GM12878 (cell line): ENCODE results near the gene RAP1GAP. TPM values are rescaled to one million over a fixed set of nuclear protein-coding genes. Genes with fewer than 3 reads are reported as not detected.

Experiments
- ATAC-seq: fragments of 200-7000 bp; cut with Tn5 transposase; 3 replicates; pipeline ENCODE4 v1.9.1; 2020; ENCODE audit warnings: mild to moderate bottlenecking, moderate library complexity
- BruUV-seq: library from RNA; stranded (reverse); fragments of 400-500 nt; replicated peaks from 2 replicates; lab custom pipeline; 2021; lab: Mats Ljungman, UMichigan
- CTCF ChIA-PET: fragments of 300-600 bp; sonication (Branson Sonifier 250); formaldehyde crosslinking; extraction: SDS; loops from one replicate; lab custom pipeline; 2021; ENCODE audit warnings: inconsistent platforms; lab: Yijun Ruan, JAX
- POLR2A ChIA-PET: fragments of 350-600 bp; formaldehyde crosslinking; extraction: SDS; loops from one replicate; lab custom pipeline; 2021; ENCODE audit warnings: inconsistent platforms; lab: Charles Lee
- RAD21 ChIA-PET: fragments of 300-600 bp; sonication (Branson Sonifier 250); formaldehyde crosslinking; loops from one replicate; lab custom pipeline; 2023; ENCODE audit warnings: antibody characterized with exemption; ENCODE audit not compliant: unreplicated experiment; lab: Charles Lee
- SMC1A ChIA-PET: fragments of 300-600 bp; sonication (Branson Sonifier 250); formaldehyde crosslinking; loops from one replicate; lab custom pipeline; 2023; ENCODE audit not compliant: unreplicated experiment, uncharacterized antibody; lab: Charles Lee
- DNase-seq: peaks from one replicate; pipeline ENCODE4 v3.0.0-alpha.2; 2011; ENCODE audit warnings: low read depth, low spot score
- FAIRE-seq: peaks from 3 replicates; lab custom pipeline; 2011; peaks lifted over from hg19 to GRCh38; lab: Jason Lieb, UNC
- H2AFZ ChIP-seq: 2 replicates; pipeline ENCODE4 v1.6.0; 2011; ENCODE audit warnings: low read depth, low read length, control low read depth; ENCODE audit not compliant: control insufficient read depth
- H3K27ac ChIP-seq: 2 replicates; pipeline ENCODE4 v1.5.1; 2011; ENCODE audit warnings: control low read depth; ENCODE audit not compliant: control insufficient read depth, insufficient read depth
- H3K27me3 ChIP-seq, 2 experiments: replicated peaks in 1 of 2; 2 replicates each; pipeline versions ENCODE4 v1.6.0 to v1.6.1; 2011; ENCODE audit warnings: low read length in 1 of 2; ENCODE audit not compliant: control insufficient read depth in 2 of 2, insufficient read depth in 2 of 2
- H3K36me3 ChIP-seq, 2 experiments: 2 replicates each; pipeline ENCODE4 v1.5.1; 2011; ENCODE audit warnings: low read length in 1 of 2; ENCODE audit not compliant: control insufficient read depth in 2 of 2, insufficient read depth in 2 of 2
- H3K4me1 ChIP-seq: 2 replicates; pipeline ENCODE4 v1.6.1; 2011; ENCODE audit warnings: mild to moderate bottlenecking, low read length, moderate library complexity, mixed read lengths; ENCODE audit not compliant: control insufficient read depth, insufficient read depth
- H3K4me2 ChIP-seq: 2 replicates; pipeline ENCODE4 v1.6.0; 2011; ENCODE audit warnings: control low read depth; ENCODE audit not compliant: control insufficient read depth, insufficient read depth
- H3K4me3 ChIP-seq: fragments of 200-600 bp; sonication (generic); 2 replicates; pipeline ENCODE4 v1.5.1; 2016
- H3K79me2 ChIP-seq: 2 replicates; pipeline ENCODE4 v1.6.0; 2011; ENCODE audit warnings: low read length; ENCODE audit not compliant: control insufficient read depth, insufficient read depth
- H3K9ac ChIP-seq: 2 replicates; pipeline ENCODE4 v1.8.0; 2011; ENCODE audit warnings: low read length, control low read depth, mixed read lengths; ENCODE audit not compliant: control insufficient read depth, insufficient read depth
- H3K9me3 ChIP-seq: replicated peaks from 3 replicates; pipeline ENCODE4 v1.5.1; 2011; ENCODE audit warnings: mild to moderate bottlenecking, low read length; ENCODE audit not compliant: control insufficient read depth, insufficient read depth
- H4K20me1 ChIP-seq: 2 replicates; pipeline ENCODE4 v1.6.0; 2011; ENCODE audit not compliant: control insufficient read depth, insufficient read depth
- CUX1 ChIP-seq: IDR thresholded peaks from 2 replicates; pipeline ENCODE4 v1.6.1; 2012; ENCODE audit warnings: improper control_type of control experiment, low read depth, low read length; ENCODE audit not compliant: insufficient replicate concordance
- E2F4 ChIP-seq: IDR thresholded peaks from 2 replicates; pipeline ENCODE4 v1.6.1; 2012; ENCODE audit warnings: low read depth, low read length, improper control_type of control experiment
- FOS ChIP-seq: IDR thresholded peaks from 3 replicates; pipeline ENCODE4 v1.6.1; 2011; ENCODE audit warnings: borderline replicate concordance; ENCODE audit not compliant: insufficient read length; ENCODE audit errors: extremely low read depth
- IKZF2 ChIP-seq, 2 experiments: fragments of 450-650 bp; IDR thresholded peaks; 2 replicates each; pipeline ENCODE4 v1.6.1; 2017; ENCODE audit warnings: mild to moderate bottlenecking in 2 of 2, moderate library complexity in 2 of 2
- NKRF ChIP-seq: fragments of 450-650 bp; conservative IDR thresholded peaks from 2 replicates; pipeline ENCODE4 v1.6.1; 2017; ENCODE audit warnings: mild to moderate bottlenecking, moderate library complexity
- PAX5 ChIP-seq: IDR thresholded peaks from 2 replicates; pipeline ENCODE4 v1.6.1; 2011; ENCODE audit warnings: low read depth, low read length, borderline replicate concordance
- RELB ChIP-seq: fragments of 450-650 bp; IDR thresholded peaks from 2 replicates; pipeline ENCODE4 v1.6.1; 2017; ENCODE audit warnings: low read depth, mild to moderate bottlenecking, moderate library complexity
- SUPT20H ChIP-seq: IDR thresholded peaks from 2 replicates; pipeline ENCODE4 v1.6.1; 2011; ENCODE audit warnings: low read depth, mild to moderate bottlenecking, low read length, moderate library complexity, borderline replicate concordance; ENCODE audit not compliant: control insufficient read depth
- TARDBP ChIP-seq: IDR thresholded peaks from 2 replicates; pipeline ENCODE4 v1.6.1; 2016; ENCODE audit warnings: borderline replicate concordance
- ZBED1 ChIP-seq: IDR thresholded peaks from 2 replicates; pipeline ENCODE4 v1.6.1; 2016; ENCODE audit warnings: borderline replicate concordance
- ZNF24 ChIP-seq: fragments of 450-650 bp; IDR thresholded peaks from 2 replicates; pipeline ENCODE4 v1.6.1; 2017; ENCODE audit warnings: antibody characterized with exemption, mild to moderate bottlenecking
- WGBS: methylation state at CpG from one replicate; pipeline ENCODE4 v1.1.6; 2016; ENCODE audit warnings: low lambda C conversion rate; ENCODE audit not compliant: insufficient replicate concordance, insufficient coverage; ENCODE audit errors: missing lambda C conversion rate; 5-methylcytosine and 5-hydroxymethylcytosine counted together
- in situ Hi-C: fragments of 300-500 bp; cut with MboI; formaldehyde crosslinking; loops from 9 replicates; pipeline ENCODE4 v1.14.3; 2018; ENCODE audit warnings: mixed read lengths
- intact Hi-C: fragments of 100-400 bp; cut with micrococcal nuclease; formaldehyde crosslinking; loops from one replicate; pipeline ENCODE4 v1.14.2; 2022; ENCODE audit not compliant: unreplicated experiment
- polyA plus RNA-seq, 11 experiments: library from polyadenylated mRNA; depleted of rRNA in 4 of 11; unstranded in 6 of 11; stranded (reverse) in 5 of 11; fragments of >200 nt; fragmentation: Nextera tagmentation in 4 of 11; fragmentation: Illumina TruSeq in 1 of 11; extraction: Ambion mirVana in 4 of 11; extraction: Trizol in 1 of 11; gene quantifications; 1 replicate in 1 of 11; 2 replicates in 10 of 11; pipeline versions ENCODE4 v1.2.1 to v1.2.3, GENCODE V29; 2011 to 2016; ENCODE audit warnings: inconsistent platforms in 2 of 11, missing spikeins in 2 of 11, low read depth in 1 of 11
- total RNA-seq, 4 experiments: library from RNA; depleted of rRNA in 3 of 4; stranded (reverse); fragments of >200 nt in 3 of 4; fragmentation: Illumina TruSeq in 1 of 4; extraction: Trizol in 1 of 4; gene quantifications; 2 replicates each; pipeline versions ENCODE4 v1.2.1 to v1.2.3, GENCODE V29; 2013 to 2021

RAP1GAP gene
- total and polyA plus RNA-seq, 10 of the 15 experiments (the other 5 are each of a cell fraction or from before 2014, with no cell fraction given), result 0.04 to 0.96 (median 0.09) TPM; not detected in 3

- no peak for TF ChIP-seq CUX1
These were observed 38.4 kb downstream of the RAP1GAP start (continued) for GRCh38 chr1:21630571-21631343.

- no TSS peak for BruUV-seq
- TF ChIP-seq ZNF24, result no peak
- no peak for TF ChIP-seq NKRF
- TF ChIP-seq FOS, result no peak
- no peak for TF ChIP-seq E2F4
- no peak for TF ChIP-seq RELB
- no peak for TF ChIP-seq SUPT20H
- no peak for TF ChIP-seq ZBED1
- TF ChIP-seq TARDBP, result no peak
- TF ChIP-seq IKZF2 (IDR thresholded peaks at IDR 0.05), result no peak
- TF ChIP-seq PAX5, result no peak
These were observed 39.2 kb downstream of the RAP1GAP start for GRCh38 chr1:21629971-21630370.

More at GRCh38 chr1:21629971-21630370, 39.2 kb downstream of the RAP1GAP start:
- Histone ChIP-seq H3K4me2 (no peak overlapping the region), H3K27me3 (peaks cover 0 to 3% of the 10 kb centered on the region in 2 experiments; a peak in 2 of 4 replicates), H3K79me2 (no peaks in the 10 kb centered on the region), H4K20me1 (no peaks in the 10 kb centered on the region), H2AFZ (no peak overlapping the region), H3K4me1 (no peaks in the 10 kb centered on the region), H3K36me3 (no peaks in the 10 kb centered on the region), H3K9ac (no peak overlapping the region), H3K27ac (no peak overlapping the region), H3K9me3 (no peaks in the 10 kb centered on the region), H3K4me3 (no peak overlapping the region)
- 21% methylated on average over 4 of the region's 4 CpGs for WGBS
- ChIA-PET CTCF (no interaction called here), SMC1A (no interaction called here), POLR2A (no interaction called here), RAD21 (no interaction called here)
- ATAC-seq, result no peak
- intact Hi-C loops, result no loop called here
- no peak for DNase-seq
- no peak for FAIRE-seq
- in situ Hi-C loops, result no loop called here
